NCI-H2107 (cell line): ENCODE data around the gene WNT2.

Source experiments
- DNase-seq: peaks from one replicate; lab custom pipeline; 2025; lab: John Stamatoyannopoulos, UW

WNT2 gene

DNA sequence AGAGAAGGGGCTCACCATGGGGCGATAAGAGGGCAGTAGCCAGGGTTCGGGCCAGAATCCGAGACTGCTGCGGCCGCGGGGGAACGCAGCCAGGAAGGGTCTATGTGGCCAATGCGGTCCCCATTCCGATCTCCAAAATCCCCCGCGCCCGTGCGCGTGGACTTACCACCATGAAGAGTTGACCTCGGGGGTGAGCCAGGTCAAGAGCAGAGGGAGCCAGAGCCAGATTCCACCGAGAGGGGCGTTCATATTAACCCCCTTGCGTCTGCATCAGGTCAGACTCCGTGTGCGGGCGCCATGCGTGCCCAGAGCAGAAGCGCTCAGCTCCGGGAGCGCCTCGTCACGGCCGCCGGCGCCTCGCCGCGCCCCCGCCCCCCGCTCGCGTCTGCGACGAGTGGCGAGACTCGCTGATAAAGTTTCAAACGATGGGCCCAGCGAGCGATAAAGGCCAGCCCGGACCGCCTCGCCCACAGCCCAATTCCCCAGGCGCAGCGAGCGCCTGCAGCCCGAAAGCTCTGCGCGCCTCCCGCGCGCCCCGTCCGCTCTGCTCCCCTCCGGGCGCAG, at the start of gene WNT2:
WNT2 (minus strand) TSS at position 318 of the 564 bp plus-strand sequence; CDS start at position 249, 69 bp downstream.
- no peak for DNase-seq

DNA sequence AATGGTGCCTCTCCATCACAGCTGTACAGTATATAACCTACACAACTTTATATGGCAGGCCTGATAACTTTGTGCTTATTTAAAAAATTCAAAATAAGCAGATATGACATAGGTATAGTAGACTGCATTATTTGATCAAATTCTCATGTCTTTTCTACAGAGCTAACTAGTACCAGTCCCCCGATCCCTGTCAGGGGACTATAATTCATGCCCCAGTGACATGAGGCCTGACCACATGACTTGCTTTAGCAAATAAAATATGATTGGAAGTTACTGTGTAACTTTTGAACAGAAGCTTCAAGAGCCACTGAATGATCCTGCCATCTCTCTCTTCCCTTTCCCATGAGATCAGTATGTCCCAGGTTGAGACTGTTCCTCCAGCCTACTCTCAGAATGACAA, 49.2 kb upstream of the WNT2 start:
- DNase-seq = no peak

GRCh38 chr7:117364339-117365080, 41.7 kb upstream of the WNT2 start:
- DNase-seq = no peak

GRCh38 chr7:117362294-117362888, 39.5 kb upstream of the WNT2 start:
- no peak for DNase-seq

GRCh38 chr7:117350027-117350426, 27.2 kb upstream of the WNT2 start:
- no peak for DNase-seq

DNA sequence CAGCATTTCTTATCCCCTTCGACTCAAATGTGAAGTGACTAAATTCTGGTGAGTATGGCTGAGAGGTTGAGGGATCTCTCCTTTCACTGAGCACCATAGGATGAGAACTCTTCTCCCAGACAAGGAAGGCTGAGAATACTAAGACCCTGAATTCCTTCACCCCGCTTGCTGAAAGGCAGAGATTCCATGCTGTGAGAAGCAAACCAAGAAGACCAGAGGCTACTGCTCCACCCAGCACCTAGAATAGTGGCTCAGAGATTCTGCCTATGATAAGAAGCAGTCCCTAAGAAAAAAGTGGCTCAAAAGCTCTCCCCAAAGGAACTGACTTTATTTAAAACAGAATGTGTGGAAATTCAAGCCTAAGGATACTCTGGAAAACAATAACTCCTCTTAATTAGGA, 26.7 kb upstream of the WNT2 start:
- no peak for DNase-seq

- DNase-seq = no peak
Measured at GRCh38 chr7:117347962-117348672, 25.3 kb upstream of the WNT2 start.

DNA sequence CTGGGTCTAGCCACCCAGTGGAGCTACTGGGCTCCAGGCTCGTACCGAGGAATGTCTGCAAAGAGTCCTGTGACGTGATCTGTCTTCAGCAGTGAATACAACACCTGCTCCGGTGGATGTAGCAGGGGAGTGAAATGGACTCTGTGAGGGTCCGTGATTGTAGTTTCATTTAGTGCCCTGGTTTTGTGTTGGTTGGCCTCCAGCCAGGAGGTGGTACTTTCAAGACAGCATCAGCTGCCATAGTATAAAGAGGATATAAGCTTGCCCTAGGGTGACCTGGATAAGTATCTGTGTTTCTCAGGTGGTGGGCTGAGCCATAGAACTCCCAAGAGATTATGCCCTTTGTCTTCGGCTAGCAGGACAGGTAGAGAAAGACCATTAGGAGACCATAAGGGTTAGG, 24.6 kb upstream of the WNT2 start:
- DNase-seq = no peak

DNA sequence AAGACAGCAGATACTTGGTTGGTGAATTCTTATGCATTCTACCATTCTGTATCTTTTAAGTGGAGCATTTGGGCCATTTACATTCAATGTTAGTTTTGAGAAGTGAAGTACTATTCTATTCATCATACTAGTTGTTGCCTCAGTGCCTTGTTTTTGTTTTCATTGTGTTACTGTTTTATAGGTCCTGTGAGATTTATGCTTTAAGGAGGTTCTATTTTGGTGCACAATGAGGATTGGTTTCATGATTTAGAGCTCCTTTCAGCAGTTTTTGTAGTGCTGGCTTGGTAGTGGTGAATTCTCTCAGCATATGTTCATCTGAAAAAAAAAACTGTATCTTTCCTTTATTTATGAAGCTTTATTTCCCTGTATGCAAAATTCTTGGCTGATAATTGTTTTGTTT, 23.3 kb upstream of the WNT2 start:
- no peak for DNase-seq

GRCh38 chr7:117338020-117338419, 15.2 kb upstream of the WNT2 start:
- DNase-seq = no peak

GRCh38 chr7:117333168-117333567, 10.3 kb upstream of the WNT2 start:
- DNase-seq = no peak

GRCh38 chr7:117332031-117332430, 9.2 kb upstream of the WNT2 start:
- DNase-seq = no peak

- DNase-seq = no peak
Measured at GRCh38 chr7:117325836-117326235, 3.0 kb upstream of the WNT2 start.

DNA sequence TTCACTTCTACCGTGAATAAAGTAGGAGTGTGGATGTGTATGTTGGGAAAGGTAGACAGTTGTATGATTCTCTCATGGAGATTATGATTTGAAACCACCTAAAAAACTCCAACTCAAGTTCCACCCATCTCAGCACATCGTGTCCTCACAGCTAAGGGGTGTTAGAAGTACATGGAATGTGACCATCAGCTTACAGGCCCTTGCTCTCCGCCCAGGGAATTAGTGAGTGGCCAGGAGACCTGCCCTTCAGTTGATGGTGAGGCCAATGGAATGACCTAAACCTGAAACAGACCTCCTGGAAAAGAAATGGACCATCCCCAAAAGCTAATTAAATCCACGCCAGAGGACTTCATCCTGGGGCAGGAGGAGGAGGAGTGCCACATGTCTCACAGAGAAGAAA, 2.1 kb upstream of the WNT2 start:
- DNase-seq = no peak

DNA sequence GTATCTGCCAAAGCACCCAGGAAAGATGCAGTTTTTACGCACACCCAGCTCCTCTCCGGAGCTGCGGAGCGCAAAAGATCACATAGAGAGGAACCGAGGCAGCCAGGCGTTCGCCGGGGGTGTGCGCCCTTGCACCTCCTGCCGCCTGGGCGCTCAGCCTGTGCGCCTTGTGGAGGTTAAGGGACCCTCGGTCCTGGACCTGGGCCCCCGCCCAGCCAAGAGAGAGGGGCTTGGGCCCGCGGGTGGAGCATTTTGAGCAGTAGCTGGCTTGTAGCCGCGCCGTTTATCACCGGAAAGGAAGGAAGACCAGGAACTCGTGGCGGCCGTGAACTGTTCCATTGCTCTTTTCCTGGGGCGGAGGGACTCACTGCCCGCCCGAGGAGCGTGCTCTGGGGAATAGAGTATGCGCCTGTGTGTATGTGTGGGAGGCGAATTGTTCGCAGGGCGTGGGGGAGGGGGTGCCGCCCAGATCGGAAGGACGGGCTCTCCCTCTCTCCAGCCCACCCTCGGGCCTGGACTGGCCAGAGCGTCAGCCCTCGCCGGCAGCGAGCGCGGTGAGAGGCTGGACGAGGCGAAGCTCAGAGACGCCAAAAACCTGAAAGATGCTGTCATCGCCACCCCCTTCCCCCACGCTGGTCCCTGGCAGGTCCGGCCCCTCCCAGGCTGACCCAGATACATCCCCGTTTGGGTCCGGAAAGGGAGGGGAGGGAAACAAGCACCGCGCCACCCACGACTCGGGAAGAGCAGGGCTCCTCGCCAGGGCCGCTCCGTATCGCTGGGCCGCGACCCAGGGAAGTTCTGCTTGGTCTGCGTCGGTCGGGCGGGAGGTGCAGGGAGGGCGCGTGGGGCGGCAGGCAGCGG, 1.2 kb upstream of the WNT2 start:
- DNase-seq = no peak

- no peak for DNase-seq
Measured at GRCh38 chr7:117323305-117323850, 520 bp upstream of the WNT2 start.

GRCh38 chr7:117320523-117320922, 2.3 kb downstream of the WNT2 start:
- no peak for DNase-seq

- DNase-seq = no peak
Measured at GRCh38 chr7:117319181-117319580, 3.7 kb downstream of the WNT2 start.

GRCh38 chr7:117313582-117313981, 9.3 kb downstream of the WNT2 start:
- DNase-seq = no peak

GRCh38 chr7:117312593-117313580, 10.0 kb downstream of the WNT2 start:
- DNase-seq = no peak
